Retinal pigment epithelial cell (primary cell): ENCODE data around the gene ZNF490.
"Not testable (repeated sequence)": the region's sequence is repeated elsewhere in the genome, so short reads cannot be mapped to it uniquely, and the experiment has no call there.

Source experiments
- DNase-seq: peaks from one replicate; pipeline ENCODE4 v3.0.0-alpha.2; 2010; ENCODE audit warnings: low read depth
- H3K4me3 ChIP-seq: 2 replicates; pipeline ENCODE4 v1.5.1; 2011; ENCODE audit warnings: mild to moderate bottlenecking, low read length, control low read depth, moderate library complexity
- TF ChIP-seq, protein P1 (sequence below): conservative IDR thresholded peaks from 2 replicates; pipeline ENCODE4 v1.5.1; 2011; ENCODE audit warnings: low read depth, low read length, control low read depth, inconsistent platforms

The ZNF490 gene

GRCh38 chr19:12567951-12568350, 42.7 kb downstream of the ZNF490 start:
- DNase-seq: no peak
- TF ChIP-seq, protein P1, sequence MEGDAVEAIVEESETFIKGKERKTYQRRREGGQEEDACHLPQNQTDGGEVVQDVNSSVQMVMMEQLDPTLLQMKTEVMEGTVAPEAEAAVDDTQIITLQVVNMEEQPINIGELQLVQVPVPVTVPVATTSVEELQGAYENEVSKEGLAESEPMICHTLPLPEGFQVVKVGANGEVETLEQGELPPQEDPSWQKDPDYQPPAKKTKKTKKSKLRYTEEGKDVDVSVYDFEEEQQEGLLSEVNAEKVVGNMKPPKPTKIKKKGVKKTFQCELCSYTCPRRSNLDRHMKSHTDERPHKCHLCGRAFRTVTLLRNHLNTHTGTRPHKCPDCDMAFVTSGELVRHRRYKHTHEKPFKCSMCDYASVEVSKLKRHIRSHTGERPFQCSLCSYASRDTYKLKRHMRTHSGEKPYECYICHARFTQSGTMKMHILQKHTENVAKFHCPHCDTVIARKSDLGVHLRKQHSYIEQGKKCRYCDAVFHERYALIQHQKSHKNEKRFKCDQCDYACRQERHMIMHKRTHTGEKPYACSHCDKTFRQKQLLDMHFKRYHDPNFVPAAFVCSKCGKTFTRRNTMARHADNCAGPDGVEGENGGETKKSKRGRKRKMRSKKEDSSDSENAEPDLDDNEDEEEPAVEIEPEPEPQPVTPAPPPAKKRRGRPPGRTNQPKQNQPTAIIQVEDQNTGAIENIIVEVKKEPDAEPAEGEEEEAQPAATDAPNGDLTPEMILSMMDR: no peak
- no peak overlapping the region for H3K4me3 ChIP-seq

- not testable (repeated sequence) for H3K4me3 ChIP-seq, DNase-seq
These were observed 44.2 kb downstream of the ZNF490 start for GRCh38 chr19:12566380-12566779.

DNA sequence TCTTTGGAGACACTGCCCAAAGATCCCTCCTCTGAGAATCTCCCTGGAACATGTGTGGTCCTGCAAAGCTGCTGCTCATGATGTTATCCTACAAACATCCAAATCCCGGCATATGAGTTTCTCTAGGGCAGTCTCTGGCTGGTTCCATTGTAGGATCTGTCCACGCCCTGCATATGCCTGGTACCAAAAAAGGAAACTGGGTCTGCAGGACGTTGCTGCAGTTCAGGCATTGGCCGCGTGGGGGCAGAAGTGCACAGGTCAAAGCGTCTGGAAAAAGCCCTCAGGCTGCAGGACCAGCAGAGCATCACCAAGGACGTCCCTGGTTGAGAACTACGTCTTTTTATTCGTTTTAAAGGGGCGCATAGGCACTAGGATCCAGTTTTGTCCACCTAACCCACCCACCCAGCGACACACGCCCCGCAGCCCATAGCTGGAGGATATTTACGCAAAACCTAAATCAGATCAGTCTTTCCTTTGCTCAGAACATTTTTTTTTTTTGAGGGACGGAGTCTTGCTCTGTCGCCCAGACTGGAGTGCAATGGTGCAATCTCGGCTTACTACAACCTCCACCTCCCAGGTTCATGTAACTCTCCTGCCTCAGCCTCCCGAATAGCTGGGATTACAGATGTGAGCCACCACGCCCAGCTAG, 46.5 kb downstream of the ZNF490 start:
- no peak overlapping the region for H3K4me3 ChIP-seq
- DNase-seq: peak; percentile 48
- TF ChIP-seq, protein P1: peak; percentile 99

DNA sequence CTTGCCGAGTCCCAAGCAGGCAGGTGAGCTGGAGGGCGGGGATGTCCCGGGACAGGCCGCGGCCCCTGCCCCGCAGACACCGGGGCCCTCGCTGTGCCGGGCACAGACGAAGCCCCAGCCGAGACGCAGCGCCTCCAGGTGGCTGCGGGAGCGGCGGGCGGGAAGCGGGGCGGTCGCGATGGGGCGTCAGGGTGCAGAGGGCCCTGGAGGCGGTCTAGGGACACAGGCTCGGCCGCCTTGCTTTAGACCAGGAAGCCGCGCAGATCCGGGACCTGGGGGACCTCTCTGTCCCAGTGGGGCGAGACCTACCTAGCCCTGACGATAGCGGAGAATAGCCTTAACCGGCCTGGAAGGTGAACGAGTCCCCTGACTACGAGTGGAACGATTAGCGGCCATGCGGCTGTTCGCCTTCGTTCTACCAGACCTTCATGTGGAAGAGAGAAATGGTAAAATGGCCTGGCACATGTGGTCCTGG, 55.1 kb downstream of the ZNF490 start:
- DNase-seq: no peak
- no peak overlapping the region for H3K4me3 ChIP-seq

DNA sequence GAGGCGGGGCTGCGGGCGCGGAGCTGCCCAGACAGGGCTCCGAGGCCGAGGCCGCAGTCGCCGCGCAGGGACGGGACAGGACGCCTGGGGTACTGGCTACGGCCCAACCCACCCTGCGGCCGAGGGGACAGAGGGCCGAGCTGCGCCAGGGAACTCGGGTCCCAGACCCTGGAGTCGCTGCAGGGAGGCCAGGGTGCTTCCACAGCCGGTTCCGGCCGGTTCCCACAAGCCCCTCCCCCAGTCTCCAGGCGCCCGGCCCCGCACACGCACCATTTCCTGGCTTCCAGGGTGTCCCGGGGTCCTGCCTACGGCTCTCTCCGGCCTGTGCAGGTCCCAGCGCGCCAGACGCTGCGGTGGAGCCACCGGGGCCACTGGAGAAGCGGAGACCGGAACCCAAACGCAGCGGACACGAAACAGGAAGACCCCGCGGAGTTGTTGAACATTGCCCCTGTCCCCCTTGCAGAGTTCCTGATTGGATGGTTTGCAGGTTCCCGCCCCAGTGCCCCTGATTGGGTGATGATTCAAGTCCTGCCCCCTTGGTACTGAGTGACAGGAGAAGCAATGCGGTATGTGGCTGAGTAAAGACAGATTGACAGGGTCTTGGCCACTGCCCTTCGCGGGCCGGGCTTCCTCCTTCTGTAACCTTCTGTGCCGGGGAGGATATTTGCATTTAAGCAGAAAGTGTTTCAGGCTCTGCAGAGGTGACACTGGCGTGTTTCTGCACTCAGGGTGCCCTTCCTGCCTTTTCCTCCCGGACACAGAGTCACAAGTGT, 59.4 kb downstream of the ZNF490 start, which contains the start of gene ZNF564:
Gene ZNF564, minus strand, starts transcription at position 423 of the 773 bp plus-strand sequence. Its CDS starts 150 bp downstream, at position 273.
- H3K4me3 ChIP-seq: peak within 1 kb of the TSS; percentile 91
- TF ChIP-seq, protein P1: no peak
- peak; percentile 98 for DNase-seq

More for the DNA sequence above, 55.1 kb downstream of the ZNF490 start:
- TF ChIP-seq, protein P1: no peak

DNA sequence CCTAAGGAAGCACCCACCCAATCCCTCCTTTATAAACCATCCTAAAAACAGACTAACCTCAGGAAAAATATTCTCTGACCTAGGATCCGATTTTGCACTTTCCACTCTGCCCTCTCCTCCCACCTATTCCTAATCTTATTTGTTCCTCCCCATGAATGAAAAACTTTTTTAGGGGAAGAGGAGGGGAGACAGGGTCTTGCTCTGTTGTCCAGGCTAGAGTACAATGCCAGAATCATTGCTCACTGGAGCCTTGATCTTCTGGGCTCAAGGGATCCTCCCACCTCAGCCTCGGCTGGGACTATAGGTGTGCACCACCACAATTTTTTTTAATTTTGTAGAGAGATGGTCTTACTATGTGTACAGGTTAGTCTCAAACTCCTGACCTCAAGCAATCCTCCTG, 63.7 kb downstream of the ZNF490 start:
- no peak for DNase-seq
- H3K4me3 ChIP-seq: no peak overlapping the region
- TF ChIP-seq, protein P1: no peak

DNA sequence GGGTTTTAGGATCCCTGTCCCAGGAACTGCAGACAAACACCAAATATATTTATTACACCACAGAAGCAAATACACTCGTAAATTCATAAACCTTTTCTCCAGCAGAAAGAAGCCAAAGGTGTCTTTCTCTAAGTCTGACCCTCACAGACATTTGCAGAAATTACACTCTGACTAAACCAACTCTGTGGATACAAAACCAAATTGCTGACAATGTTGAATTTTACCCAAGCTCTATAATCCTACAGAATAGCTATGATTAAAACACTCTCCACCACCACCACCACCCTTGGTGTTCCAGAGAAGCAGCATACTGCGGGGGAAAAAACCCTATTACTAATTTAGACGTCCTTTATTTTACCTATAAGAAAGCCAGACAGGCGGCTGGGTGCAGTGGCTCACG, 64.5 kb downstream of the ZNF490 start:
- DNase-seq: no peak
- TF ChIP-seq, protein P1: no peak
- no peak overlapping the region for H3K4me3 ChIP-seq
